HG03575 (cell line): Measurements from ENCODE around the gene MCTP1.

ENCODE experiments used
- ATAC-seq: cut with Tn5 transposase; IDR thresholded peaks from one replicate; pipeline ENCODE4 v1.9.1; 2021; ENCODE audit not compliant: unreplicated experiment, insufficient number of reproducible peaks, low FRiP score; ENCODE audit errors: extremely low read depth

The MCTP1 gene

GRCh38 chr5:95284572-95285408 is at the start of gene MCTP1:
Gene MCTP1, minus strand, starts transcription at chr5:95285094.
- ATAC-seq: no peak

GRCh38 chr5:95332158-95332557 is 47.3 kb upstream of the MCTP1 start:
- no peak for ATAC-seq

- no peak for ATAC-seq
Measured at GRCh38 chr5:95331358-95331757, 46.5 kb upstream of the MCTP1 start.

GRCh38 chr5:95327211-95327610 is 42.3 kb upstream of the MCTP1 start:
- no peak for ATAC-seq

GRCh38 chr5:95317687-95318086 is 32.8 kb upstream of the MCTP1 start:
- no peak for ATAC-seq

- no peak for ATAC-seq
Measured at GRCh38 chr5:95317085-95317484, 32.2 kb upstream of the MCTP1 start.

GRCh38 chr5:95304711-95305110 is 19.8 kb upstream of the MCTP1 start:
- ATAC-seq: no peak

- ATAC-seq: no peak
Measured at GRCh38 chr5:95298651-95299050, 13.8 kb upstream of the MCTP1 start.

- no peak for ATAC-seq
Measured at GRCh38 chr5:95296291-95296690, 11.4 kb upstream of the MCTP1 start.

DNA sequence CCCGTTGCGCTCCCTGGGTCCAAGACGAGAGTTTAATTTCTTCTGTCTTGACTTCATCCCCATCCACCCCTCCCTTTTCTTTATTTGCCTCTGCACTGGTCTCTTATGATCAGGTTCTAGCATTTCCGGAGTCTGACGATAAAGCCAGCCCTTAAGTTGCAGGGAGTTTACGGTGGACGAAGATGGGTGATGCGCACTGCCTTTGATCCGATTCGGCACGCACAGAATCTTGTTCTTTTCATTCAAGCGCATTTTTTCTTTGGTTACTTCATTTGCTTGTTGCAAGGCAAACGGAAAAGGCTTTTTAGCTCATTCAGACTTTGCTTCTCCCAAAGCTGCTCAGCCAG is 488 bp upstream of the MCTP1 start:
- ATAC-seq: no peak

DNA sequence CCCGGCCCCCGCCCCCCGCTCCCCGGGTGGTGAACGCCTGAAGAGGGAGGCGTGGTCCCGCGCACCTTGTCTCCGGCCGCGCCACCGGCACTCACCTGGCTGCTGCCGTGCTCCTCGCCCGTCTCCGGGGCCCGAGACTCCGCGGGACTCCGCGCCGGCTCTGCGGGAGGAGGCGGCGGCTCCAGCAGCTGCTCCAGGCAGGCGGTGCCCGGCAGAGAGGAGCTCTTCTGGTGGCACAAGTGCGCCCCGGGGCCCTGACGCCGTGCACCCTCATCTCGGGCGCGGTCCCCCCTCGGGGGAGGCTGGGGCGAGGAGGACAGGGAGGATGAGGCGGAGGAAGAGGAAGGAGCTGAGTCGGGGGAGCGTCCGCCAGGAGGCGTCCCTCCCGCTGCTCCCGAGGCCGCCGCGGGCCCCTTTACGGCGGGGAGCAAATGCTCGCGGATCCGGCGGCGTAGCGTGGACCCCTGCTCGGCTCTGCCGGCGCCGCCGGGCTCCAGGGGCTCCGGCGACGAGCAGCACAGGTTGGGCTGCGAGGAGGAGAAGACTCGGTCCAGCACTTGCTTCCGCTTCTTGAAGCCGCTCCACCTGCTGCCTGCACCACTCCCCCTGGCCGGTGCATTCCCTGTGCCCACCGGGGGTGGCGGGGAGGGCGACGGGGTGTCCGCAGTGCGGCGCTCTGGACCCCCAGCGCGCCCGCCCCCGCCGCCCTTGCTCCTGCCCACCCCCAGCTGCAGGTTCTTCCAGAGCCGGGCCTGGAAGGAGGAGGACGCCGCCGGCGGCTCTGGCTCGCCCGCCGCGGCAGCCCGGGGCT is 928 bp downstream of the MCTP1 start:
- no peak for ATAC-seq

GRCh38 chr5:95283022-95283615 is 1.8 kb downstream of the MCTP1 start:
- ATAC-seq: no peak

- no peak for ATAC-seq
Measured at GRCh38 chr5:95281226-95281625, 3.7 kb downstream of the MCTP1 start.

GRCh38 chr5:95280401-95281095 is 4.3 kb downstream of the MCTP1 start:
- no peak for ATAC-seq

DNA sequence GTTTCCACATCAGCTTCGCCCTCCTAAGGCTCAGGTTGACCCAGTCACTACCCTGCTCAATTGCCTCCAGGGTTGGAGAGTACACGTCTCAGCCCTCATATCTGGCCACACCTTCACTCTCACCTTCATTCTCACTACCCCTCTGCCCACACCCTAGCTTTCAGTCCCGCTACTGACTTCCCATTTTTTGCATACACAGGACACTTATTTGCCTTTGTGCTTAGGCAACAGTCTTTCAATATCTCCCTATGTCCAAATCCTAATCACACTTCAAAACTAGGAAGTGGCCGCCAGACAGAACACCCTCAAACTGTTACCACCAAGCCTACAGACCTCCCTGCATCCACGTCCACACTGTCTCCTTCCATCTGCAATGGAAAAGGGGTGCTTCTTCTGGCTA is 10.9 kb downstream of the MCTP1 start:
- no peak for ATAC-seq

GRCh38 chr5:95272316-95272929 is 12.5 kb downstream of the MCTP1 start:
- ATAC-seq: no peak

- ATAC-seq: no peak
Measured at GRCh38 chr5:95262933-95263660, 21.8 kb downstream of the MCTP1 start.

DNA sequence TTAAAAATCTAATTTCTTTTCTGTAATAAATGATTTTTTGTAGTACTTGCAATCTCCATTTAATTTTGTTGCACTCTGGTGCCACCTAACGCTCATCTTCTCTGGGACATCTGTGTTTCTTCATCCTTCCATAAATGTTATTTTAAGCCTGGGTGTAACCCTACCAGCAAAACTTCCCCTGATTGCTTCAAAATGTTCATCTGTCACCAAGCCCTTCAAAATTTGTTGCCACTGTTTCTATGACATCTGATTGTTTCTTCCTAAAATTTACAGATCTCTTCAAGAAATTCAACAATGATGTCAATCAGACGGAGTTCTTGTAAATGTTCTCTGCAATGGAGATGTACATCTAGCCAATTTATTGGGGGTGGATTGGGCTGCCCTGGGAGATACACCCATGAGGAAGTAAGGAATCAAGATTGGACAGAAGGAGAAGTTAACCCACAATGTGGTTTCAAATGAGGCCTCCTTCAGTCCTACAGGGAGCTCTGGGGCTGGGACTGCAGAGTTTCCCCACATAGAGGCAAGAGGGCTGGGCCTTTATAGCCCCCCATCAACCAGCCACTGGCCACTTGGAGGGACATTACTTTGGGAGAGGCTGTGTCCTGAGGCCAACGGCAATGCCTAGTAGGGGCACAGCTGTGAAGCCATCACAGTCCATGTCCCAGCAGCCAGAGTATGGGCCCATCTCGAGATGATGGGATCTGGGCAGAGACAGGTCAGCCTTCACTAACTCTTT is 23.3 kb downstream of the MCTP1 start:
- no peak for ATAC-seq
